ENCODE data around the gene KIF23. TPM values are rescaled to one million over a fixed set of nuclear protein-coding genes. Genes with fewer than 3 reads are reported as not detected.
A peak's percentile ranks its signal among the peaks of the same experiment; 100 is the strongest.

The KIF23 gene
- total RNA-seq, 2 donors from 2014 or later, result 9.5 to 38.3 TPM

- intact Hi-C loops (cut with DNase I), result no loop called here
- TF ChIP-seq, protein P1, sequence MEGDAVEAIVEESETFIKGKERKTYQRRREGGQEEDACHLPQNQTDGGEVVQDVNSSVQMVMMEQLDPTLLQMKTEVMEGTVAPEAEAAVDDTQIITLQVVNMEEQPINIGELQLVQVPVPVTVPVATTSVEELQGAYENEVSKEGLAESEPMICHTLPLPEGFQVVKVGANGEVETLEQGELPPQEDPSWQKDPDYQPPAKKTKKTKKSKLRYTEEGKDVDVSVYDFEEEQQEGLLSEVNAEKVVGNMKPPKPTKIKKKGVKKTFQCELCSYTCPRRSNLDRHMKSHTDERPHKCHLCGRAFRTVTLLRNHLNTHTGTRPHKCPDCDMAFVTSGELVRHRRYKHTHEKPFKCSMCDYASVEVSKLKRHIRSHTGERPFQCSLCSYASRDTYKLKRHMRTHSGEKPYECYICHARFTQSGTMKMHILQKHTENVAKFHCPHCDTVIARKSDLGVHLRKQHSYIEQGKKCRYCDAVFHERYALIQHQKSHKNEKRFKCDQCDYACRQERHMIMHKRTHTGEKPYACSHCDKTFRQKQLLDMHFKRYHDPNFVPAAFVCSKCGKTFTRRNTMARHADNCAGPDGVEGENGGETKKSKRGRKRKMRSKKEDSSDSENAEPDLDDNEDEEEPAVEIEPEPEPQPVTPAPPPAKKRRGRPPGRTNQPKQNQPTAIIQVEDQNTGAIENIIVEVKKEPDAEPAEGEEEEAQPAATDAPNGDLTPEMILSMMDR (IDR thresholded peaks at IDR 0.05), result no peak
- Histone ChIP-seq H3K9ac (ENCODE audit: low read depth in 2 of 2, low read length in 2 of 2) (peak overlapping the region; percentile 36 to 76), H3K4me1 (peaks cover 4% of the 10 kb centered on the region), H3K36me3 (no peaks in the 10 kb centered on the region), H3K27ac (peak overlapping the region; percentile 74), H3K9me3 (no peaks in the 10 kb centered on the region), H3K27me3 (no peaks in the 10 kb centered on the region), H3K4me3 (peak overlapping the region; percentile 49)
- DNase-seq, result peak; percentile 57
These were observed 47.9 kb downstream of the KIF23 start for GRCh38 chr15:69462030-69462492.

- Histone ChIP-seq H3K27ac (peak overlapping the region; percentile 74), H3K9me3 (no peaks in the 10 kb centered on the region), H3K36me3 (no peaks in the 10 kb centered on the region), H3K4me3 (peak overlapping the region; percentile 49), H3K9ac (ENCODE audit: low read depth in 2 of 2, low read length in 2 of 2) (peak overlapping the region; percentile 84 to 87), H3K27me3 (no peaks in the 10 kb centered on the region), H3K4me1 (peaks cover 7% of the 10 kb centered on the region)
- intact Hi-C loops (cut with DNase I), result no loop called here
- DNase-seq, result peak; percentile 98
- TF ChIP-seq, protein P1 (IDR thresholded peaks at IDR 0.05), result peak; percentile 88
These were observed 48.5 kb downstream of the KIF23 start for GRCh38 chr15:69462493-69463181.

DNA sequence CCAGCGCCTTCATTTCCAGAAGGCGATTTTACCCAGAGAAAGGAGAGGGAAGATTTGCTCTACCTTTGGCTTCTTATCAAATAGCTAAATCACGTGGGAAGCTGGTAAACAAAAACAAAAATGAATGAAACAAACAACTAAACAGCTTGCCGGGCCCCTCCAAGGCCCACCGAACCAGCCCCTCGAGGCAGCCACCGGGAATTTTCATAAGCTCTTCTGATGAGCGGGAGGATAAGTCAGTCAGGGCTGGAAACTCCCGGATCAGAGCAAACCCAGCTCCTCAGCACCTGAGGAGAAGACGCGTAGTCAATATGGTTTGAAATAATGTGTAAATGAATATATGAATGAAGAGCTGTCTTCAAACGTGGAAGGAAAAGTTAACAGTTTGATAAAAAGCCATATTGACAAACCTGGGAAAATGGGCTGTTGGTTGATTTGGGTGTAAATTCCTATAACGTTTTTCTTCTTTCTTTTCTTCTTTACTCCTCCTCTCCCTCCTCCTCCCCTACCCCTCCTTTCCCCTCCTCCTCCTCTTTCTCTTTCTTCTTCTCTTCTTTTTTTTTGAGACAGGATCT, 49.1 kb downstream of the KIF23 start:
- DNase-seq, result no peak
- Histone ChIP-seq H3K9ac (ENCODE audit: low read depth in 2 of 2, low read length in 2 of 2) (peak overlapping the region; percentile 84 to 87), H3K27ac (peak overlapping the region; percentile 74), H3K36me3 (no peaks in the 10 kb centered on the region), H3K27me3 (no peaks in the 10 kb centered on the region), H3K4me1 (peaks cover 10% of the 10 kb centered on the region), H3K9me3 (no peaks in the 10 kb centered on the region), H3K4me3 (peak overlapping the region; percentile 49)
- TF ChIP-seq, protein P1 (IDR thresholded peaks at IDR 0.05), result no peak
- intact Hi-C loops (cut with DNase I), result no loop called here

DNA sequence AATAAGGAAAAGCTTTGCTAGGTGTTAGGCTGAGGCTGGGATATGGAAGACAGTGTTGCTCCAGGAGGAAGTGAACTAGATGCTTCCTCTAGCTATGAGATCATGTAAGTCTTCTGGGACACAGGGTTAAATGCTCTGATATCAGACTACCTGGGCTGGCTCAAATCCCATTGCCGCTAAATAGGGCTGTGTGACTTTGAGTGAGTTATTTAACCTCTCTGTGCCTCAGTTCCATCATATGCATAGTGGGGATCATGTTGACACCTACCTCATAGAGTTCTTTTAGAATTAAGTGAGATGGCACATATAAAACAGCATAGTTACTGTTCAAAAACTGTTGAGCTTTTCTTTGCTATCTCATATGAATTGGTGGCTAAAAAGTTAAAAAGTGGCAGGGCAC, 51.1 kb downstream of the KIF23 start:
- H3K36me3 ChIP-seq, result no peaks in the 10 kb centered on the region
- H3K9ac ChIP-seq (ENCODE audit: low read depth in 2 of 2, low read length in 2 of 2), result no peak overlapping the region
- H3K27me3 ChIP-seq, result no peaks in the 10 kb centered on the region
- H3K9me3 ChIP-seq, result no peaks in the 10 kb centered on the region
- intact Hi-C loops (cut with DNase I), result no loop called here
- TF ChIP-seq, protein P1 (IDR thresholded peaks at IDR 0.05), result no peak
- H3K27ac ChIP-seq, result no peak overlapping the region
- peaks cover 10% of the 10 kb centered on the region for H3K4me1 ChIP-seq
- no peak overlapping the region for H3K4me3 ChIP-seq
- DNase-seq, result no peak

GRCh38 chr15:69466733-69467132, 52.6 kb downstream of the KIF23 start:
- TF ChIP-seq, protein P1 (IDR thresholded peaks at IDR 0.05), result no peak
- Histone ChIP-seq H3K27ac (no peak overlapping the region), H3K27me3 (no peaks in the 10 kb centered on the region), H3K9ac (ENCODE audit: low read depth in 2 of 2, low read length in 2 of 2) (no peak overlapping the region), H3K9me3 (no peaks in the 10 kb centered on the region), H3K36me3 (no peaks in the 10 kb centered on the region), H3K4me1 (peaks cover 10% of the 10 kb centered on the region), H3K4me3 (no peak overlapping the region)
- intact Hi-C loops (cut with DNase I), result no loop called here
- DNase-seq, result no peak
